Measurements from ENCODE around the gene LLGL2.

The LLGL2 gene

DNA sequence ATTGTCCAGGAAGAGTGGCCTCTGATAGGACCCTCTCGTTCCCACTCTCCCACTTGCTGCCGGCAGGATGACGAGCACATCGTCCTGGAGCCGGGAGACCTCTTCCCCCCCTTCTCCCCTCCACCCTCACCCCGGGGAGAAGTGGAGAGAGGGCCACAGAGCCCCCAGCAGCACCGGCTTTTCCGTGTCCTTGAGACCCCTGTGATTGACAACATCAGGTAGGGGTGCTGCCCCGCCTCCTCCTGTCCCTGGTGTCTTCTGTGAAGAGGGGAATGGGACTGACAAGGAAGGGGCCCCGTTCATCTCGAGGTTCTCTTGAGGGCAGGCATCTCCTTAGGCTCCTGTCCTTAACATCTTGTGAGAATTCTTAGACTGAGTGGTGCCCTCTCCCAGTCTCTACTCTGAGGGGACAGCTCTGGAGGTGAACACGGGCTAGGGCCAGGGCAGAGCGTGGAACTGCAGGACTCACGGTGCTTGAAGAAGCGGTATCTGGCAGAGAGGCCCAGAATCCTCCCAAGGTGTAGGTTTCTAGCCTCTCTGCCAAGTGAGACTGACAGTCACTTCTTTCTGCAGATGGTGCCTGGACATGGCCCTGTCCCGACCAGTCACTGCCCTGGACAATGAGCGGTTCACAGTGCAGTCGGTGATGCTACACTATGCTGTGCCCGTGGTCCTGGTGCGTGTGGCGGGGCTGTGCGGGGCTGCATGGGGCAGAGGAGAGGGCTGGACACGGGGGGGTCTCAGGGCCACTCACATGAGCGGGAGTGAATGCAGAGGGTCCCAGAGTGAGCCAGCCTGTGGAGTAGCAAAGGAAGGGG, 36.6 kb upstream of the LLGL2 start:
- H3K4me3 ChIP-seq (ENCODE audit: control insufficient read depth, low read depth, low read length) = no peak overlapping the region
- TF ChIP-seq, protein P1, sequence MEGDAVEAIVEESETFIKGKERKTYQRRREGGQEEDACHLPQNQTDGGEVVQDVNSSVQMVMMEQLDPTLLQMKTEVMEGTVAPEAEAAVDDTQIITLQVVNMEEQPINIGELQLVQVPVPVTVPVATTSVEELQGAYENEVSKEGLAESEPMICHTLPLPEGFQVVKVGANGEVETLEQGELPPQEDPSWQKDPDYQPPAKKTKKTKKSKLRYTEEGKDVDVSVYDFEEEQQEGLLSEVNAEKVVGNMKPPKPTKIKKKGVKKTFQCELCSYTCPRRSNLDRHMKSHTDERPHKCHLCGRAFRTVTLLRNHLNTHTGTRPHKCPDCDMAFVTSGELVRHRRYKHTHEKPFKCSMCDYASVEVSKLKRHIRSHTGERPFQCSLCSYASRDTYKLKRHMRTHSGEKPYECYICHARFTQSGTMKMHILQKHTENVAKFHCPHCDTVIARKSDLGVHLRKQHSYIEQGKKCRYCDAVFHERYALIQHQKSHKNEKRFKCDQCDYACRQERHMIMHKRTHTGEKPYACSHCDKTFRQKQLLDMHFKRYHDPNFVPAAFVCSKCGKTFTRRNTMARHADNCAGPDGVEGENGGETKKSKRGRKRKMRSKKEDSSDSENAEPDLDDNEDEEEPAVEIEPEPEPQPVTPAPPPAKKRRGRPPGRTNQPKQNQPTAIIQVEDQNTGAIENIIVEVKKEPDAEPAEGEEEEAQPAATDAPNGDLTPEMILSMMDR (conservative IDR thresholded peaks at IDR 0.05; ENCODE audit: control insufficient read depth, insufficient read depth, low read depth, low read length) = no peak
- no peak for DNase-seq (ENCODE audit: low read depth)

DNA sequence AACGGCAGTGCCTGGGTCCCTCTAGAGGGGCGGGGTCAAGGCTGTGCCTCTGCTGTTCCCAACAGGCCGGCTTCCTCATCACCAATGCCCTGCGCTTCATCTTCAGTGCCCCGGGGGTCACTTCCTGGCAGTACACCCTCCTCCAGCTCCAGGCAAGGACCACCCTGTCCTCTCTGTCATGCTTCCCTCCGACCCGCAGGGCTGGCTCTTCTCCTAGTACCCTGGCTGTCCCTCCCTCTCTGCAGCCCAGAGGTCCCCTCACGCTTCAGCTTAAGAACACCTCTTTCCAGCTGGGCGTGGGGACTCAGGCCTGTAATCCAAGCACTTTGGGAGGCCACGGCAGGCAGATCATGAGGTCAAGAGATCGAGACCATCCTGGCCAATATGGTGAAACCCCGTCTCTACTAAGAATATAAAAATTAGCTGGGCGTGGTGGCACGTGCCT, 36.0 kb upstream of the LLGL2 start:
- no peak for DNase-seq (ENCODE audit: low read depth)
- no peak overlapping the region for H3K4me3 ChIP-seq (ENCODE audit: control insufficient read depth, low read depth, low read length)
- TF ChIP-seq, protein P1 (conservative IDR thresholded peaks at IDR 0.05; ENCODE audit: control insufficient read depth, insufficient read depth, low read depth, low read length) = no peak

DNA sequence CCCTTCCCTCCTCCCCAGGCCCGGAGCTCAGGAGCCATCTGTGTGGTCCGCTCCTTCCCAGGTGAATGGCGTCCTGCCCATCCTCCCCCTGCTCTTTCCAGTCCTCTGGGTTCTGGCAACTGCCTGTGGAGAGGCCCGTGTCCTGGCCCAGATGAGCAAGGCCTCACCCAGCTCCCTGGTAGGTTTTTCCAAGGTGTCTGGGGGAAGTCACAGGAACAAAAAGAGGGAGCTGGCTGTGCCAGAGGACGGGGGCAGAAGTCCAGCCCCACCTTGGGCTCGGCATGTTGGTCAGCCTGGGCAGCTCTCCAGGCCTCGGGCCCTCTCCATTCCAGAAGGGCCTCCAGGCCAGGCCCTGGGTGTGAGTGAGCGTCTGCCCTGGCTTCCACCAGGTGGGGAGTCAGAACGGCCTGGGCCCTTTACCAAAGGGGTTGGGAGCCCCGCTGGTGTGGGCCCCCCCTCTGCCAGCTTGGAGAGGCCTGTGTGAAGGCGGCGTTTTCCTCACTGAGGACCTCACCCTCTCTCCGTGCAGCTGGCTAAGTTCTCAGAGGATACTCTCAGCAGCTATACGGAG, 35.2 kb upstream of the LLGL2 start:
- no peak for DNase-seq (ENCODE audit: low read depth)
- H3K4me3 ChIP-seq (ENCODE audit: control insufficient read depth, low read depth, low read length) = no peak overlapping the region
- TF ChIP-seq, protein P1 (conservative IDR thresholded peaks at IDR 0.05; ENCODE audit: control insufficient read depth, insufficient read depth, low read depth, low read length) = no peak

DNA sequence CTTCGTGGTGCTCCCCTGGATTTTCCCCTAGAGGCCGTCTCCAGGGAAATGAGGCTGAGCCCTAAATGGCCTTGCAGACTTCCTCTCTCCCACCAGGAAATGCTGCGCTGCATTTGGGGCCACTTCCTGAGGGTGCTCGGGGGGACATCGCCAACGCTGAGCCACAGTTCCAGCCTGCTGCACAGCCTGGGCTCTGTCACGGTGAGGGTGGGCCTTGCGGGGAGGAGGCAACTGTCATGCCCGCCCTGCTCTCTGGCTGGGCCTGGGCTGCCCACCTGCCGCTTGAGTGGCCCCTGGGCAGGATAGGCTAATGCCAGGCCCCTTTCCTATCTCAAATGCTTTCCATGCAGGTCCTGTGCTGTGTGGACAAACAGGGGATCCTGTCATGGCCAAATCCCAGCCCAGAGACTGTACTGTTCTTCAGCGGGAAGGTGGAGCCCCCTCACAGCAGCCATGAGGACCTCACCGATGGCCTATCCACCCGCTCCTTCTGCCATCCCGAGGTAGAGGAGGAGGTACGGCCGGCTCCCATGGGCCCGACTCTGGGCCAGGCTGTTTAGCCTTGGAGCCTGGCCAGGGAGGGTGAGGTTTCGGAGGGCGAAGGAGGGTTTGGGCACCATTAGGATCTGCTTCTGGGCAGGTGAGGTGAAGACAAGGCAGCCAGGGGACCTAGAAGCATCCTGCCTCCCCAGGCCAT, 34.4 kb upstream of the LLGL2 start:
- H3K4me3 ChIP-seq (ENCODE audit: control insufficient read depth, low read depth, low read length) = no peak overlapping the region
- no peak for DNase-seq (ENCODE audit: low read depth)
- TF ChIP-seq, protein P1 (conservative IDR thresholded peaks at IDR 0.05; ENCODE audit: control insufficient read depth, insufficient read depth, low read depth, low read length) = no peak

DNA sequence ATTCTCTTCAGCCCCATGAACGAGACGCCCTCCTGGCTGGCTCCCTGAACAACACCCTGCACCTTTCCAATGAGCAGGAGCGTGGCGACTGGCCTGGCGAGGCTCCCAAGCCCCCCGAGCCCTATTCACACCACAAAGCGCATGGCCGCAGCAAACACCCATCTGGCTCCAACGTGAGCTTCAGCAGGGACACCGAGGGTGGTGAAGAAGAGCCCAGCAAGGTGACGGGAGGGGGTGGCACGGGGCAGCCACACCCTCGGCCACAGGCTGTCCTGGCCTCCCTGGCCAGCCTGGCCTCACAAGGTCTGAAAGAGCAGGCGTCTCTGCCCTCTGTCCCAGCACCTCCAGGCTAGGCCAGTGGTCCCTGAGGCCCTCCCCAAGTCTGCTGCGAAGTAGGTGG, 33.8 kb upstream of the LLGL2 start:
- H3K4me3 ChIP-seq (ENCODE audit: control insufficient read depth, low read depth, low read length) = no peak overlapping the region
- TF ChIP-seq, protein P1 (conservative IDR thresholded peaks at IDR 0.05; ENCODE audit: control insufficient read depth, insufficient read depth, low read depth, low read length) = no peak
- DNase-seq (ENCODE audit: low read depth) = no peak

DNA sequence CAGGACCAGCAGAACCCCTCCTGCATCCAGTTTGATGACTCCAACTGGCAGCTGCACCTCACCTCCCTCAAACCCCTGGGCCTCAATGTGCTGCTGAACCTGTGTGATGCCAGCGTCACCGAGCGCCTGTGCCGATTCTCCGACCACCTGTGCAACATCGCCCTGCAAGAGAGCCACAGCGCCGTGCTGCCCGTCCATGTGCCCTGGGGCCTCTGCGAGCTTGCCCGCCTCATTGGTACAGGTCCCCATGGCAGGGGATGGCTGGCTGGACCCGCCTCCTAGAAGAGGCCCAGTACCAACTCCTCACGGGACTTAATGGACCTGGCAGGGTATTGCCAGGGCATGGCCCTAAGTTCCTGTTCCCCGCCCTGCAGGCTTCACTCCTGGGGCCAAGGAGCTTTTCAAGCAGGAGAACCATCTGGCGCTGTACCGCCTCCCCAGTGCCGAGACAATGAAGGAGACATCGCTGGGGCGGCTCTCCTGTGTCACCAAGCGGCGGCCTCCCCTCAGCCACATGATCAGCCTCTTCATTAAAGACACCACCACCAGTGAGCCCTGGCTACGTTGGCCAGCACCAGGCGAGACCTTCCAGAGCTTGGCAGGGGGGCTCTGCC, 32.8 kb upstream of the LLGL2 start:
- H3K4me3 ChIP-seq (ENCODE audit: control insufficient read depth, low read depth, low read length) = no peak overlapping the region
- no peak for DNase-seq (ENCODE audit: low read depth)
- TF ChIP-seq, protein P1 (conservative IDR thresholded peaks at IDR 0.05; ENCODE audit: control insufficient read depth, insufficient read depth, low read depth, low read length) = no peak
